ENCODE measurements around the gene SMARCB1.

Gene SMARCB1

GRCh38 chr22:23878219-23878618 lies 91.5 kb downstream of the SMARCB1 start:
- no peak for DNase-seq (ENCODE audit: low read depth in 2 of 3, low spot score in 2 of 3)

- no peak for DNase-seq (ENCODE audit: low read depth in 2 of 3, low spot score in 2 of 3)
Observed at GRCh38 chr22:23882370-23882769, 95.6 kb downstream of the SMARCB1 start.

GRCh38 chr22:23883658-23884057 lies 96.9 kb downstream of the SMARCB1 start:
- DNase-seq (ENCODE audit: low read depth in 2 of 3, low spot score in 2 of 3) = no peak

- no peak for DNase-seq (ENCODE audit: low read depth in 2 of 3, low spot score in 2 of 3)
Observed at GRCh38 chr22:23884140-23884539, 97.4 kb downstream of the SMARCB1 start.
